Kidney (tissue), 14 donors: Measurements from ENCODE around the gene SLC25A21. TPM values are rescaled to one million over a fixed set of nuclear protein-coding genes. Genes with fewer than 3 reads are reported as not detected.

Source experiments
- DNase-seq, 5 donors: peaks; one replicate each; pipeline ENCODE4 v3.0.0-alpha.2; 2013 to 2020
- FAIRE-seq: peaks from 2 replicates; lab custom pipeline; 2012; peaks lifted over from hg19 to GRCh38; lab: Jason Lieb, UNC
- H3K27ac ChIP-seq, 2 donors: one replicate each; pipeline ENCODE4 v1.7.0; 2013; ENCODE audit warnings: low read depth in 2 of 2, low read length in 2 of 2, inconsistent platforms in 1 of 2
- H3K27me3 ChIP-seq: one replicate; pipeline ENCODE4 v1.7.1; 2013; ENCODE audit warnings: low read length, inconsistent platforms; ENCODE audit not compliant: control insufficient read depth, insufficient read depth
- H3K36me3 ChIP-seq, 3 donors: one replicate each; pipeline versions ENCODE4 v1.7.0 to v1.7.1; 2013; ENCODE audit warnings: low read length in 3 of 3, control low read depth in 1 of 3, inconsistent platforms in 1 of 3; ENCODE audit not compliant: insufficient read depth in 3 of 3, control insufficient read depth in 2 of 3
- H3K4me1 ChIP-seq, 3 donors: one replicate each; pipeline versions ENCODE4 v1.7.0 to v1.7.1; 2013; ENCODE audit warnings: low read length in 3 of 3, inconsistent platforms in 1 of 3, low read depth in 1 of 3; ENCODE audit not compliant: control insufficient read depth in 2 of 3, insufficient read depth in 2 of 3
- H3K4me3 ChIP-seq, 3 donors: one replicate each; pipeline versions ENCODE4 v1.7.0 to v1.8.1; 2013; ENCODE audit warnings: low read length in 3 of 3, control low read depth in 1 of 3, inconsistent platforms in 1 of 3
- H3K9ac ChIP-seq, 3 donors: one replicate each; pipeline versions ENCODE4 v1.7.0 to v1.7.1; 2013; ENCODE audit warnings: low read length in 3 of 3, control low read depth in 1 of 3, inconsistent platforms in 1 of 3
- H3K9me3 ChIP-seq, 3 donors: one replicate each; pipeline versions ENCODE4 v1.7.0 to v1.7.1; 2013; ENCODE audit warnings: low read length in 3 of 3, control low read depth in 1 of 3, inconsistent platforms in 1 of 3; ENCODE audit not compliant: control insufficient read depth in 2 of 3, insufficient read depth in 1 of 3
- CTCF ChIP-seq: IDR thresholded peaks from 3 replicates; pipeline ENCODE4 v1.5.1; 2012; ENCODE audit warnings: mild to moderate bottlenecking, moderate library complexity, borderline replicate concordance; ENCODE audit not compliant: insufficient read depth; ENCODE audit errors: extremely low read depth
- intact Hi-C: fragments of 100-400 bp; cut with DNase I; formaldehyde crosslinking; loops from one replicate; pipeline ENCODE4 v1.11.1; 2022
- polyA plus RNA-seq: library from polyadenylated mRNA; stranded (reverse); fragments of 350-450 nt; fragmentation: Illumina TruSeq; extraction: RNeasy Lipid Tissue Mini Kit (QIAGEN cat#74804); gene quantifications from one replicate; pipeline ENCODE4 v1.2.3, GENCODE V29; 2014; ENCODE audit warnings: low read depth, low replicate concordance; ENCODE audit not compliant: insufficient read depth
- total RNA-seq: library from RNA; stranded (reverse); fragmentation: NEBNext Ultra II Directional; extraction: Animal tissue kit (Norgen Biotek cat#: 25700); gene quantifications from one replicate; pipeline ENCODE4 v1.2.1, GENCODE V29; 2021
- donor health status: control.
- donor health status: control.
- donor health status: control.
- donor health status: control.
- donor health status: control.
- donor health status: DM: yes; HTN: yes; CAD: no.
- donor health status: Normal renal cell carcinoma (clear cell type).

Gene SLC25A21
- total and polyA plus RNA-seq, 2 donors from 2014 or later, result 1.3 to 1.4 TPM

- DNase-seq (no peak), FAIRE-seq (no peak)
- Histone ChIP-seq H3K9me3 (no peaks in the 10 kb centered on the region), H3K4me1 (no peaks in the 10 kb centered on the region), H3K27ac (no peak overlapping the region), H3K4me3 (no peak overlapping the region), H3K36me3 (no peaks in the 10 kb centered on the region), H3K9ac (no peak overlapping the region), H3K27me3 (no peaks in the 10 kb centered on the region)
- intact Hi-C loops, result no loop called here
- no peak for TF ChIP-seq CTCF
Measured at GRCh38 chr14:36857842-36858445, 314.5 kb downstream of the SLC25A21 start.

GRCh38 chr14:36857136-36857535 is 315.3 kb downstream of the SLC25A21 start:
- TF ChIP-seq CTCF, result no peak
- Histone ChIP-seq H3K36me3 (no peaks in the 10 kb centered on the region), H3K4me3 (no peak overlapping the region), H3K9me3 (no peaks in the 10 kb centered on the region), H3K27me3 (no peaks in the 10 kb centered on the region), H3K9ac (no peak overlapping the region), H3K4me1 (no peaks in the 10 kb centered on the region), H3K27ac (no peak overlapping the region)
- DNase-seq (no peak), FAIRE-seq (no peak)
- intact Hi-C loops, result no loop called here

DNA sequence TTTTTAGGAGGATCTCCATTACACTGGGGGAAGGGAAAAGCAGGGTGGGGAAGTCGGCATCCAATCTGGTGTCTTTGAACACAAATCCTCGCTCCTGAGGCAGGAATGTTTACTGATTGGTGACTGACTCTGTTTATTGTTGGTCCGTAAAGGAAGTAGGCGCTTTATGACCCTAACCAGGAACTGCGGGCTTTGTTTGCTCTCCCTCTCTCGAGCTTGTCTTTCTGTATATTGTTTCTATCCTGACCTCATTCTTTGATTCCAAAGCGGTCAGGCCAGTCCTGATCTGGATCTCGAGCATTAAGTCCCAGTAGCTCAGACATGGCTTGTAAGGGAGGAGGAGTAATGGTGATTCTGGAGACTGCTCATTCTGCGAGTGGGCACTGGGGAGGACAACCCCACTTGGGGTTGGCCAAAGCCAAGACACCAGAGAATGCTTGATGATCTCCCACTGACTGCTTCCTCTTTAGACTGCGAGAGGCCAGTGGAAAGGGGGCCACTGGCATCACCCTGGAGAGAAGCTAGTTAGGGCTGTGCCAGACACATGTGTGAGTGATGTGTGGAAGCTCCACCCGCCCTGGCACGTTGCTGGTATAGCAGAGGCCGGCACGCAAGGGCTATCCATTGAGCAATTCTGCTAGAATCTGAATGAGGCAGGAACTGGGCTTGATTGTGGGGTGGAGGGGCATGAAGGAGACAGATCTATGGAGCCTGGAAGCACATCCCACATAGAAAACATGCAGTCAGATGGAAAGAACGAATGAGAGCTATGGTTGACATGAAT is 316.1 kb downstream of the SLC25A21 start:
- no peaks in the 10 kb centered on the region for H3K9me3 ChIP-seq
- H3K4me3 ChIP-seq, result no peak overlapping the region
- FAIRE-seq (no peak), DNase-seq (no peak)
- no peaks in the 10 kb centered on the region for H3K4me1 ChIP-seq
- TF ChIP-seq CTCF, result no peak
- no peaks in the 10 kb centered on the region for H3K36me3 ChIP-seq
- intact Hi-C loops, result no loop called here
- no peak overlapping the region for H3K27ac ChIP-seq
- no peaks in the 10 kb centered on the region for H3K27me3 ChIP-seq
- H3K9ac ChIP-seq, result no peak overlapping the region
